AG09309 (cell line): Measurements from ENCODE around the gene GRIK5.

ENCODE experiments used
- DNase-seq: peaks from one replicate; pipeline ENCODE4 v3.0.0-alpha.2; 2010; ENCODE audit warnings: low read depth
- H3K4me3 ChIP-seq: 2 replicates; pipeline ENCODE4 v1.5.1; 2011; ENCODE audit warnings: mild to moderate bottlenecking, low read depth, low read length, moderate library complexity; ENCODE audit not compliant: control insufficient read depth
- CTCF ChIP-seq: IDR thresholded peaks from 2 replicates; pipeline ENCODE4 v1.5.1; 2011; ENCODE audit warnings: mild to moderate bottlenecking, low read depth, low read length, inconsistent platforms; ENCODE audit not compliant: insufficient read depth, control insufficient read depth; ENCODE audit errors: missing control alignments

The GRIK5 gene

GRCh38 chr19:41978470-41978869, 91.5 kb downstream of the GRIK5 start:
- H3K4me3 ChIP-seq = no peak overlapping the region
- no peak for TF ChIP-seq CTCF
- DNase-seq = no peak

- DNase-seq = no peak
- TF ChIP-seq CTCF = no peak
- no peak overlapping the region for H3K4me3 ChIP-seq
These were observed 92.1 kb downstream of the GRIK5 start for GRCh38 chr19:41977916-41978315.

GRCh38 chr19:41974652-41975051, 95.4 kb downstream of the GRIK5 start:
- TF ChIP-seq CTCF = no peak
- H3K4me3 ChIP-seq = no peak overlapping the region
- DNase-seq = no peak

GRCh38 chr19:41971363-41971762, 98.6 kb downstream of the GRIK5 start:
- no peak for TF ChIP-seq CTCF
- no peak overlapping the region for H3K4me3 ChIP-seq
- DNase-seq = no peak

- DNase-seq = no peak
- no peak overlapping the region for H3K4me3 ChIP-seq
- no peak for TF ChIP-seq CTCF
These were observed 100.1 kb downstream of the GRIK5 start for GRCh38 chr19:41969772-41970458.

GRCh38 chr19:41968751-41969595, 101.0 kb downstream of the GRIK5 start:
- no peak for TF ChIP-seq CTCF
- no peak for DNase-seq
- no peak overlapping the region for H3K4me3 ChIP-seq
